RCC 7860 (cell line): ENCODE data around the gene U2AF1L4.

ENCODE experiments used
- DNase-seq: peaks from one replicate; pipeline ENCODE4 v3.0.0-alpha.2; 2015; ENCODE audit warnings: low spot score
- FAIRE-seq: peaks from 2 replicates; lab custom pipeline; 2012; peaks lifted over from hg19 to GRCh38; lab: Jason Lieb, UNC

The U2AF1L4 gene

GRCh38 chr19:35745328-35746086, at the start of gene U2AF1L4, which contains the start of gene PSENEN:
TSS of gene U2AF1L4 (minus strand) at chr19:35745418. CDS start at chr19:35745391, 27 bp downstream.
TSS of gene PSENEN (plus strand) at chr19:35745651. CDS start at chr19:35745931, 280 bp downstream.
- DNase-seq (peak; percentile 95), FAIRE-seq (peak; percentile 83)

GRCh38 chr19:35793381-35794165, 48.4 kb upstream of the U2AF1L4 start:
- DNase-seq: no peak
- FAIRE-seq: no peak

GRCh38 chr19:35792888-35793287, 47.7 kb upstream of the U2AF1L4 start:
- DNase-seq (no peak), FAIRE-seq (no peak)

GRCh38 chr19:35792312-35792711, 47.1 kb upstream of the U2AF1L4 start:
- no peak for FAIRE-seq
- no peak for DNase-seq

GRCh38 chr19:35791814-35792279, 46.6 kb upstream of the U2AF1L4 start:
- no peak for FAIRE-seq
- no peak for DNase-seq

GRCh38 chr19:35790981-35791813, 46.0 kb upstream of the U2AF1L4 start:
- DNase-seq: no peak

GRCh38 chr19:35789978-35790944, 45.0 kb upstream of the U2AF1L4 start:
- FAIRE-seq: no peak
- no peak for DNase-seq

More at GRCh38 chr19:35790981-35791813, 46.0 kb upstream of the U2AF1L4 start:
- FAIRE-seq: no peak

GRCh38 chr19:35789195-35789977, 44.2 kb upstream of the U2AF1L4 start:
- FAIRE-seq (no peak), DNase-seq (no peak)

GRCh38 chr19:35788205-35788960, 43.2 kb upstream of the U2AF1L4 start:
- no peak for DNase-seq
- FAIRE-seq: no peak

GRCh38 chr19:35787227-35787799, 42.1 kb upstream of the U2AF1L4 start:
- FAIRE-seq (no peak), DNase-seq (no peak)

- FAIRE-seq (no peak), DNase-seq (no peak)
Measured at GRCh38 chr19:35786299-35787160, 41.3 kb upstream of the U2AF1L4 start.

- FAIRE-seq: no peak
- DNase-seq: no peak
Measured at GRCh38 chr19:35785339-35785627, 40.1 kb upstream of the U2AF1L4 start.

- no peak for DNase-seq
- FAIRE-seq: no peak
Measured at GRCh38 chr19:35784503-35785338, 39.5 kb upstream of the U2AF1L4 start.

GRCh38 chr19:35783469-35784434, 38.5 kb upstream of the U2AF1L4 start:
- FAIRE-seq (no peak), DNase-seq (no peak)

GRCh38 chr19:35782589-35782988, 37.4 kb upstream of the U2AF1L4 start:
- no peak for FAIRE-seq
- no peak for DNase-seq
